HG02981 (cell line): ENCODE measurements around the gene STARD6.
"Not testable (repeated sequence)": the region's sequence is repeated elsewhere in the genome, so short reads cannot be mapped to it uniquely, and the experiment has no call there.

Experiments used
- ATAC-seq: cut with Tn5 transposase; IDR thresholded peaks from one replicate; pipeline ENCODE4 v1.9.1; 2021; ENCODE audit warnings: mild to moderate bottlenecking, moderate library complexity; ENCODE audit not compliant: unreplicated experiment

Gene STARD6

DNA sequence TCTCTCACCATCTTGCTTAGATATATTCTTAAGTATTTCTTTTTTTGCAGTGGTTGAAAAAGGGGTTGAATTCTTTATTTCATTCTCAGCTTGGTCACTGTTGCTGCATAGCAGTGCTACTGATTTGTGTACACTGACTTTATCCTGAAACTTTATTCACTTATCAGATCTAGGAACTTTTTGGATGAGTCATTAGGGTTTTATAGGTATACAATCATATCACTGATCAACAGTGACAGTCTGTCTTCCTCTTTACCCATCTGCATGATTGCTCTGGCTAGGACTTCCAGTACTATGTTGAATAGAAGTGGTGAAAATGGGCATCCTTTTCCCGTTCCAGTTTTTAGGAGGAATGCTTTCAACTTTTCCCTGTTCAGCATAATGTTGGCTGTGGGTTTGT lies 6.5 kb downstream of the STARD6 start:
- ATAC-seq, result no peak

DNA sequence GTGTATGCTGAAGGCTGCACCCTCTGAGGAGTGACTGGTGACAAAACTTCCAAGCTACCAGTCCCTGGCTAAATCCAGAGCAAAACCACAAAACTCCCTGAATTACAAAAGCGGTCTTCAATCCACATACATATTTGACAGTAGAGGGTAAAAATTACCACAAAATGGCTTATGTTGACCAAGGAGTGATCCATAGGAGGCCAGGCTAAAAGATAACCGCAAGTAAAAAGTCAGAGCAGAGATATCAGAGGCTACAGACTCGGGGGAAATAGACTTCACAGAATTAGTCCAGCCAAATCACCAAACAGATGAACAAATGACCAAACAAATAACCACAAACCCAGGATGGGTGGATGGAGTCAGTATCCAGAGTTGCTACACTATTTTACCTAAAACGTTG lies 19.4 kb downstream of the STARD6 start:
- no peak for ATAC-seq

DNA sequence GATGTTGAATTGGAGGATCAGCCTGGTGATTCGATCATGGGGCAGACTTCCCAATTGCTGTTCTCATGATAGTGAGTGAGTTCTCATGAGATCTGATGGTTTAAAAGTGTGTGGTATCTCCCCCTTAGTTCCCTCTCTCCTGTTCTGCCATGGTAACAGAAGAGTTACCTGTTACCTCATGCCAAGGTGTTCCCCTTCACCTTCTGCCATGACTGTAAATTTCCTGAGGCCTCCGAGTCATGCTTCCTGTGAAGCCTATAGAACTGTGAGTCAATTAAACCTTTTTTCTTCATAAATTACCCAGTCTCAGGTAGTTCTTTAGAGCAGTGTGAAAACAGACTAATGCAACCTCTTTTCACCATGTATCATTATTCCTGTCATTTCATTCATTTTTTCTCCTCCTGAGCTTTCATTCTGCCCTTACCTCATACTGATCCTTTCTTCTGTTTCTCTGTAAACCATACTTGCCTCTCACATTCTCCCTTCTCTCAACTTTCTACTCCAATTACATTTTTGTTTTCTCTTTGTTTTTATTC lies 22.0 kb downstream of the STARD6 start:
- ATAC-seq, result no peak

DNA sequence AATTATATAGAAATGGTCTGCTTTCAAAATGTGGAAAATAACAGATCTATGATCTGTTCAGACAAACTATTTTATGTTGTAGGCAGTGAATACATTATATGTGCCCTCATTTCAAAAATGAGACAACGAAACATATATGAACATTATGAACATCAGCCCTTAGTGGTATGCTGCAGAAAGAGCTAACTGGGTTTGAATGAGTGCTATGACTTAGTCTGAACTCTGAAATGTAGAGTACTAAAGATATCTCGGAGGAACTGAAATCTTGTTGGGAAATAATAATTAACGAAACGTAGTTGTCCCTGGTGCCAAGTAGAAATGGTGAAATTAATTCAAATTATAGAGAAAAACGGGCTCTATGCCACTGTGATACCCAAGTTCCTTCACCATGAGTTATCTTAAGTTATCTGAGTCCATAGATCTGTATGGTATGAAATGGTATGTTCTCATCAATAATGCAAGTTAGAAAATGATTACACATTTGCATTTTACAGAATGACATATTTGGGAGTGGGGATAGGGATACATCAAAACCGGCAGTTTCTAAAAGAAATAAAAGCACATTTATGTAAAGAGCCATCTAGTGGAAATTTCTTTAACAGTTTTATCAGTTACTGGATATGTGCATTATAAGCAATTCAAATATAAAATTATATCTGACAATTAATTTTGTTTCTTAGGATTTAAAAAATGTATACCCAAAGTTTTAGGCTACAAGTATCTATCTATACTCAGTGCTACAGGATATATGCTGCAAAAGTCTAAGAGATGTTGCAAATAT lies 26.7 kb downstream of the STARD6 start:
- ATAC-seq, result no peak

DNA sequence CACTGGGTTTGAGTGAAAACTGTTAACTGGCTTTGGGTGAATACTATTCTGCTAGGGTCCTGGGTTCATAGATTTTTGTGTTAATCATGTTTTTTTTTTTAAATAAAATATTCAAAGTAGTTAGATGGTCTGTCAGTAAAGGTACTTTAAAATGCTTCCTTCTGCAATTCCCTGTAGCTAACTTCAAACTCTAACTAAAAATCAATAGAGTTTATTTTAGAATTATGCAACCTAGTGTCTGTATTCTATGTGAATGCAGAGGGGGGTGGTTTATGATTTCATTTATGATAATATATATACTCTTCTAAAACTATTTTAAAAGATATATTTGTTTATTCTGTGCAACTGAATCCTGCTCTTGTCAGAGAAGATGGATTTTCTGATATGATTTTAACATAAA lies 27.9 kb downstream of the STARD6 start:
- ATAC-seq, result no peak

DNA sequence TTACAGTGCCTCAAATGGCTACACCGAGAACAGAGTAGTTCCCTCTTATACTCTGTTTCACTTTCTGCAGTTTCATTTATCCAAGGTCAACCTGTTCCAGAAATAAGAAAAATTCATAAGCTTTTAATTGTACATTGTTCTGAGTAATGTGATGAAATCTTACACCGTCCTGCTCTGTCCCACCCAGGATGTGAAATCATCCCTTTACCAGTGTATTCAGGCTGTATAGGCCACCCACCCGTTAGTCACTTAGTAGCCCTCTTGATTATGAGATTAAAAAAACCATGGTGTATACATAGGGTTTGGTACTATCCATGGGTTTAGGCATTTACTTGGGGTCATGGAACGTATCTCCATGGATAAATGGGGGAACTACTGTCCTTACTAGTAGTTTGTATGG lies 29.8 kb downstream of the STARD6 start:
- ATAC-seq, result no peak

DNA sequence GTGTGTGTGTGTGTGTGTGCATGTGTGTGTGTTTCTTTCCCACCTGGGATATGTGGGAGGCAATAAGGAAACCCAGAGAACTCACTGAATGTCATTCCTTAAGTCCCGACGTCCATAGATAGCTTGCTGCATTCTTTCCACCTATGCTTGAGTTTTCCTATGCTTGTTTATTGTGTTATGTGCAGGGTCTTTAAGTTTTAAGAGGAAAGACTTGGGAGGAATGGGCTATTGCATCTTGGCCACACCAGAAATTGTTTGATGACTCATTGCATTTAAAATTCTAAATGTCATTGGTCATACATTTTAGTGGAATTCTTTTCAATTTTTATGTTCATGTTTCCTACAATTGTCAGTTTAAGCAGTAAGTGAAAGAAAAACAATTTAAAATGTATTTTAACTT lies 33.7 kb downstream of the STARD6 start:
- no peak for ATAC-seq

DNA sequence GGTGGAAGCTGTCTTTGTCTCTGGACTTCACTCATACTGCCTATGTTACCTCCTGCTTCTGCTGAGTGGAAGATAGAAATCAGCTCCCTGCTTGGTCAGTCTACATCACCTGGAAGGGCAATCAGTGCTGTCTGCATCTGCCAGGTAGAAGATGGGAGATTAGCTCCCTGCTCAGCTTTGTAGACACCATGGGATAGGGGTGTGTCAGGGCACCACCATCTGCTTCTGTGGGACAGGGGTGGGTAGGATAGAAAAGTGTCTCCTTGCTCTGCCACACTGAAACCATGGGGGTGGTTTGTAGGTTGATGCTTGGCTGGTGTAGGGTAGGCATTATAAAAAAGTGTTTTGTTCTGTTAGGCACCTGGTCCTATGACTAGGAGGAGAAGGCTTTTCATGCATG lies 34.1 kb downstream of the STARD6 start:
- no peak for ATAC-seq

DNA sequence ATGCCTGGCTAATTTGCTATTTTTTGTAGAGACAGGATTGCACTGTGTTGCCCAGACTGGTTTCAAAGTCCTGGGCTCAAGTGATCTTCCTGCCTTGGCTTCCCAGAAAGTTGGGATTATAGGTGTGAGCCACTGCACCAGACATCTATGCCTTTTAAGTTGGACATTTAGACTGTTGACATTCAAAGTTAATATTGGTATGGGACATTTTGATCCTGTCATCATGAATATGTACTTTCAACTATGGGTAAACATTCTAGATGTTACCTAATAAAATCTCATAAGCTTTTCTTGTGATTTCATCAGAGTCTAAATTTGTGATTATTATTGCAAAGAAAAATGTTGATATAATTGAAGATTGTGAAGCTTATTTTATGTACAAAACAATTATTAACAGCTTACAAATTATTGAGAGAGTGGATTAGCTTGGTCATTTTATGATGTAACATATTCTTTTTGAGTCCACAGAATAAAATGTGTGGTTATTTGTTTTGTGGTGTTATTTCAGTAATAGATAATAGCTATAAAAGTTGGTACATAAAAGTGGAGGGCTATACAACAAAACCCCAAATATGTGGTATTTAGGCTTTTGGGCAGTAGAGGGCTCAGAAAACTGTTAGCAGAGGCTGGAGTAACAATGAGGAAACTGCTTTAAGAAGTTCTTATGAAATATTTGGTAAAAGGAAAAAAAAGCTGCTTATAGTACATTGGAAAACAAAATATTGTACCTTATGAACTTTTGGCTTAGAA lies 41.4 kb downstream of the STARD6 start:
- ATAC-seq, result no peak

DNA sequence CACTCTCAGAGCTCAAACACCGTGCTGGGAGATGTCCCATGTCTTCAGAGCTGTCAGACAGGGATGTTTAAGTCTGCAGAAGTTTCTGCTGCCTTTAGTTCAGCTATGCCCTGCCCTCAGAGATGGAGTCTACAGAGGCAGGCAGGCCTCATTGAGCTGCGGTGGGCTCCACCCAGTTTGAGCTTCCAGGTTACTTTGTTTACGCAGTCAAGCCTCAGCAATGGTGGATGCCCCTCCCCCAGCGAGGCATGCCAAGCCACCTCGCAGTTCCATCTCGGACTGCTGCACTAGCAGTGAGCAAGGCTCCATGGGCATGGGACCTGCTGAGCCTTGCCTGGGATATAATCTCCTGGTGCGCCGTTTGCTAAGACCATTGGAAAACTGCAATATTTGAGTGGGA lies 48.1 kb downstream of the STARD6 start:
- not testable (repeated sequence) for ATAC-seq

DNA sequence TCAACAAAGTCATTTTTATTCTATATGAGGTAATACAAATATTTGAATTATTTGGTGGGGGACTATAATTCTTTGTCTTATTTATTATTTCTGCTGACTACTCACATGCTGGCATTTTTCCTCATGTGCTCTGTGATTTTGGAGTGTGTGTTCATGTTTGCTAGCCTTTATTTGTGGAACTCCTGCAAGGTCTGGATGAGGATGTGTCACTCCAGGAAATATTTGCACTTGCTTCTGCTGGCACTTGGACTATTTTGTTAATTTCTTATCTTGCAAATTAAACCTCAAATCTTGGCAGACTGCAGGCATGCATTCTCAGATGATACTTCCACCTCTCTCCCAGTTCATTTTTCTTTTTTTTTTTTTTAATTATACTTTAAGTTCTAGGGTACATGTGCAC lies 54.2 kb downstream of the STARD6 start:
- no peak for ATAC-seq

DNA sequence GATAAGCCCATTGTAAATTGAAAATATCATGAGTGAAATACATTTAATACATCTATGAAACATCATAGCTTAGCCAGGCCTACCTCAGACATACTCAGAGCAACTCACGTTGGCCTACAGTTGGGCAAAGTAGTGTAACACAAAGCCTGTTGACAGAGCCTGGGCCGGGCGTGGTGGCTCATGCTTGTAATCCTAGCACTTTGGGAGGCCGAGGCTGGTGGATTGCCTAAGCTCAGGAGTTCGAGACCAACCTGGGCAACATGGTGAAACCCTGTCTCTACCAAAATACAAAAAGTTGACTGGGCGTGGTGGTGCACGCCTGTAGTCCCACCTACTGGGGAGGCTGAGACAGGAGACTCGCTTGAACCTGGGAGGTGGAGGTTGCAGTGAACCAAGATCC lies 58.7 kb downstream of the STARD6 start:
- not testable (repeated sequence) for ATAC-seq

DNA sequence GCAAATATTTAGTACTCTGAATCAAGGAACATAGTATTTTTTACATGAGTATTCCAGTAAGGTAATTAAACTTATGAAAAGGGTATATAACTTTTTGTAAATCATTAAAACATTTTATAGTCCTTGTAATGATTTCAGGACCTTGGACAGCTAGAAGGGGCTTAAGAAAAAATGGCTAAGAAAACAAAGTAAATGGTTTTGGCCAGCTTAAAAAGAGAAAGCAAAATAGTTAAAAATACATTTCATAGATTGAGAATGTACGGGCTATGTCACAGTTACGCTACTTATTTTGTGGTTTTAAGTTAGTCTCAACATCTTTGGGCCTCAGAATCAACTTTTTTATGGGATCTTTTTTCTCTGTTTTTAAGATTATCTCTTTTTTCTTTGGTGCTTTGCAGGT lies 61.6 kb downstream of the STARD6 start:
- ATAC-seq, result no peak

DNA sequence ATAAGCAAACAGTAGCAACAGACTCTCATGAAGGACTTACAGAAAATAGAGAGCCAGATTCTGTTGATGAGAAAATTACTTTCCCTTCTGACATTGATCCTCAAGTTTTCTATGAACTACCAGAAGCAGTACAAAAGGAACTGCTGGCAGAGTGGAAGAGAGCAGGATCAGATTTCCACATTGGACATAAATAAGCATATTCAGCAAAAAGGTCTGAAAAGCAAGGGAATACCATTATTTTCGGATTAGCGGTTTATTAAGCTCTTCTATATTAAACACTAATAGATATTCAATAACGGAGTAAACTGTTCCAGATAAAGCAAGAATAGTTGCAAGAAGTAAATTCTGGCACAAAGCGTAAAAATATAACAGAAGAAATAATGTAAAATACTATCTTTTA lies 63.4 kb downstream of the STARD6 start:
- ATAC-seq, result no peak

DNA sequence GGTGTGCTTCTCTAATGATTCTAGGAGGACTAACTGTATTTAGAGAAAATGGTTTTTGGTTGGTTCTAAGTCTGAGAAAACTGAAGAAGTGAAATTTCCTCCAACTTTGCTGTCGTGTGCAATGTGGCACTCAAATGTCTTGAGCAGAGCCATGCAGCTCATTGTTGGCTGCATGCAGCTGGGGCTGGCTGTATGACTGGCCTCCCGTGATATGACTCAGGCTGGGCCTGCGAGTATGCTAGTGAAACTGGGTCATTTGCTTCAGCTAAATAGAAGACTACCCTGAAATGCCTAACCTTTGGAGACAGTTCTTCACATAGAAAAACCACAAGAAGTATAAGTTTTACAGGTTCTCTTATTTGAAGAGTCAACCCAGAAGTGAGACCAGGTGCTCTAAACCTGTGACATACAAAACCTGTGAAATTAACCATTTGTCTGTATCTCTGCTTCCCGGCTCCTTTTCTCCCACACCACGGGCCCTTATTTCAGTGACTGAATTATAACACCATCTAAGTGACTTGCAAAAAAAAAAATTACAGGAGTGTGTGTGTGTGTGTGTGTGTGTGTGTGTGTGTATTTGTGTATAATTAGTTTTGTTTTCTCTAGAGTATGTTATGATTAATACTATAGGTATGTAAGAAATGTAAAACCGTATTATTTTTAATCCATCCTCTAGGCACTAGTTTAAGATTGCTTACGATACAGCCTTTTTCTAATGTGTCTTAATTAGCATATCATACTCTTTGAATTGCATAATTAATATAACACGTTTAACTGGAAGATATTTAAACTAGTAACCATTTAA lies 72.5 kb downstream of the STARD6 start:
- ATAC-seq, result peak; percentile 100

DNA sequence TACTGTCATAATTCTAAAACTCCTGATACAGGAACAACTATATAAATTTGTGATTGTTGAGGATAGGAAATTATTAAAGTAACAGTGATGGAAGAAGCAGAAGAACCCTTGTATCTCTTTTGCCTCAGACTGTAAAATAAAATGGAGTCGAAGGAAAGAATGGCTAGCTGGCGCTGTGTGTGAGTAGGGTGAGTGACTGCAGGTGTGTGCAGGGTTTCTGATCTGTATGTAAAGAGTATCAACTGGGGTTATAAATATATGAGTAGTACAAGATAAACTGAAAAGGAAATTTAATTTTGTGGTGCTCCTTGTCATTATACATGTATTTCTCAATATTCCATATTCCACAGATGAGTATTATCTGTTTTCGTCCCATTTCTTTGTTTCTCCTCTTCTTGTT lies 73.1 kb downstream of the STARD6 start:
- peak; percentile 21 for ATAC-seq

DNA sequence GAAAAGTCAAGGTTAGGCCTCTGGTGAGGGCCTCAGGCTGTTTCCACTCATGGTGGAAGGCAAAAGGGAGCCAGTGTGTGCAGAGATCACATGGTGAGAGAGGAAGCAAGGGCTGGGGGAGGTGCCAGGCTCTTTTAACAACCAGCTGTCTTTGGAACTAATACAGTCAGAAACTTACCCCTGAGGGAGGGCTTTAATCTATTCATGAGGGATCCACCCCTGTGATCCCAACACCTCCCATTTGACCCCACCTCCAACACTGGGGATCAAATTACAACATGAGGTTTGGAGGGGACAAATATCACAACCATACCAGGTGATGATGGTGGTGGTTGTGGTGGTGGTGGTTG lies 77.5 kb downstream of the STARD6 start:
- no peak for ATAC-seq

DNA sequence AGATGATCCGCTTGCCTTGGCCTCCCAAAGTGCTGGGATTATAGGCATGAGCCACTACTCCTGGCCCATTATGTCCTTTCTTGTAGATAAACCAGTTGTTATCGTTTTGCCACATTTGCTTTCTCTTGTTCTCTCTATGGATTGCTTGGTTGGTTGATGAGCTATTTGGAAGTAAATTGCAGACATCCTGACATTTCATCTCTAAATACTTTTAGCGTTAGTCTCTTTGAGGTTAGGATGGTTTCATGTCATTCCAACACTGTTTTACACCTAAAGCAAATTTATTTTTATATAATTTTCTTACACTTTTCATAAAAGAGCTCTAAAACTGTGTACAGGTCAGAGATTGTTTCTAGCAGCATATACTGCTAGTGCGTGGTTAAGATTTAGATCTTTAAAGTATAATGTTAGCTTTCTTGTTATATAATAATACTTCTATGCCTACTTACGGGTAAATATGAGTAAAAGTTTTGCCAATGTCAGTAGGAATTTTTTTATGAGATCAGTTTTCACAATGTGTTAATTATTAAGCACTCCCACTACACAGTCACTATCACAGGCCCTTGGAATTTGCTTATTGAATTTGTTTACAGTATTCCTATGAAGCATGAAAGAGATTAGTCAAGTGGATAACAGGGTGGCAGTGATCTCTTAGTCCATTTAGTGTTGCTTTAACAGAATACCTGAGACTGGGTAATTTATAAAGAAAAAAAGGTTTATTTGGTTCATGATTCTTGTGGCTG lies 78.0 kb downstream of the STARD6 start:
- ATAC-seq, result no peak

DNA sequence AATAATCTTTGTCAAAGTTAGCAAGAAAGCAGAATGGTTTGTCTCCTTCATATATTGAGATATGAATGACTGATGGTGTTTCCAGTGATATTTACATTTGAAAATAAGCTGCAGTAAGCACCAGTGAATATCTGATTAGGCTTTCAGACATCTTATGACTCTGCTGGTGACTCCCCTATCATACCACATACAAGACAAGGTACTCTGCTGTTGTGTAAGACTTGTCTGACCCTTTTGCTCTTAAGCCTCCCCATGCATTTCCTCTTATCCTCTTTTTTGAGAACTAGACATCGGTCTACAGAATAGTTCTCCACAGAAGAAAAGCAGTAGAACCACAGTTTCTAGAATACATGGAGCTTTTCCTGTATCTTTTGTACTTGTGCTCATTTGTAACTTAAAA lies 79.0 kb downstream of the STARD6 start:
- no peak for ATAC-seq

DNA sequence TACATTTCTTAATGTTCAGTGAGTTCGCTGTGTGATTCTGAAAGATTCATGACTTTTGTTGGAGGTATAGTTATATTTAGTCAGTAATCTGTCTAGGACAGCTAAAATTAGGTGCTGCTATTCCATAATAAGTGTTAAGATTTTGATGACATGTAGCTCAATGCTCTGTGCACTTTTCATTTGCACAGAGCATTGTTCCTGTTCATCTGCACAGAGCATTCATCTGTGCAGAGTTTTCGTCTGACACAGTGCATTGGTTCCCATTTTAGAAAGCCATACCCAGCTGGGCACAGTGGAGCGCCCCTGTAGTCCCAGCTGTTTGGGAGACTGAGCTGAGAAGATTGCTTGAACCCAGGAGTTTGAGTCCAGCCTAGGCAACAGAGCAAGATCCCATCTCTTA lies 79.8 kb downstream of the STARD6 start:
- ATAC-seq, result no peak
